SK-N-DZ (cell line): ENCODE measurements around the gene LDLRAD4.

ENCODE experiments used
- DNase-seq: peaks from one replicate; pipeline ENCODE4 v3.0.0-alpha.2; 2015; ENCODE audit warnings: low spot score

Gene LDLRAD4

DNA sequence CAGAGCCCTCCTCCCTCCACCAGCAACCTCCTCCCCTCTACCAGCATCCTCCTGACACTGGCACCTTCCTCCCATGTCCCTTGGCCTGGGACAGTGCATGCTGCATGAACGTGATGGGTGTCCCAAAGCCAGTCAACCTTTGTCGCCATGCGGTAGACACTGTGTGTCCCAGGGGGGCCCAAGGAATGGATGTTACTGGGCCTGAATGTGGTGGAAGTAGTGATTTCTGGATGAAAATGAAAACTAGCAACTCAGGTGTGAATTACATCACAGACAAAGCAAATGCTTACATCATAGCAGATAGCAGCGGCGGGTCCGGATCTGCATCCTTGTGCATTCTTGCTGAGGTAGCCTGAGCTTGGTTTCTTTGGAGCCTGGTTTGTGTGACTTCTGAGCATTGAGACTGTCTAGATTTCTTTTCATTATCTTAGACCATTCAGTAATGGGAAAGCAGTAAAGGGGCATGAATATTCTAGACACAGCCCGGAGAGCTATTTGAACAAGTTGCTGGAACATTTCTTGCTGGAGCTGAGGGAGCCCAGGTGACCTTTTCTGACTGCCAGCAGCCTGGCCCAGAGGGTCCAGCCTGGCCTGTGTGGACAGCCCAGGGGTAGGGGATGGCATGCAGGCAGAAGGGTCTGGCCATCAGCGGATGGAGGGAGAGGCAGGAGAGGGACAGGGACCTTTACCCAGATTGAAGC is 407.4 kb downstream of the LDLRAD4 start:
- no peak for DNase-seq

GRCh38 chr18:13626544-13626908 is 408.0 kb downstream of the LDLRAD4 start:
- no peak for DNase-seq

DNA sequence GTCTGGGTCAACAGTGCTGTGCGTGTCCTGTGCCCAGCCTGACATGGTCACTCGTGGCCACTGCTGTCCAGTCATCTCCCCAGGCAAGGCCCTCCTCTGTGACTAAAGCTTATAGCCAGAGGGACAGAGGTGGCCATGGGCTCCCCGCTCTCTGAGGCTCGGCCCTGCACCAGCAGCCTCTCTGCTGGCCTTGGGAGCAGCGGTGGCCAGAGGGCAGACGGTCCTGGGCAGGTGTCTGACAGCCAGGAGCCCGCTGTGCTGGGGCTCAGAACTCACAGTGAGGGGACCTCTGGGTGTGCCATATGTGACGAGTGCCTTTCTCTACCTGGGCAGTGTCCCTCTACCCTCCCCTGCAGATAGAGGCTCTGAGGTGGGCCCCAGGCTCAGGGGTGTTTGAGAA is 409.1 kb downstream of the LDLRAD4 start:
- DNase-seq = no peak

- DNase-seq = no peak
These were observed 409.7 kb downstream of the LDLRAD4 start for GRCh38 chr18:13628211-13628610.

GRCh38 chr18:13629841-13630715 is 411.5 kb downstream of the LDLRAD4 start:
- peak; percentile 76 for DNase-seq

GRCh38 chr18:13630716-13631268 is 412.2 kb downstream of the LDLRAD4 start:
- no peak for DNase-seq

- DNase-seq = no peak
These were observed 415.1 kb downstream of the LDLRAD4 start for GRCh38 chr18:13633700-13634099.

DNA sequence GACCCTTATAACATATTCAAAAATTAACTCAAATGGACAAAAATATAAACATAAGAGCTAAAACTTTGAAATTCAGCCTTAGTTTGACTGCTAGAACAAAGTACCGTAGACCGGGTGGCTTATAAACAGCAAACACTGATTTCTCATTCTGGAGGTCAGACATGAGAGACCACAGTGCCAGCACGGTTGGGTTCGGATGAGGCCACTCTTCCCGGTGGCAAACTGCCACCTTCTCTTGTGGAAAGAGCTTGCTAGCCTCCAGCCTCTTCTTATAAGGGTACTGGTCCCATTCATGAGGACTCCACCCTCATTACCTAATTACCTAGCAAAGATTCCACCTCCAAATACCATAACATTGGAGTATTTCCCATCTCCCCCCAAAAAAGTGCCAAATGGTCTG is 416.5 kb downstream of the LDLRAD4 start:
- no peak for DNase-seq

DNA sequence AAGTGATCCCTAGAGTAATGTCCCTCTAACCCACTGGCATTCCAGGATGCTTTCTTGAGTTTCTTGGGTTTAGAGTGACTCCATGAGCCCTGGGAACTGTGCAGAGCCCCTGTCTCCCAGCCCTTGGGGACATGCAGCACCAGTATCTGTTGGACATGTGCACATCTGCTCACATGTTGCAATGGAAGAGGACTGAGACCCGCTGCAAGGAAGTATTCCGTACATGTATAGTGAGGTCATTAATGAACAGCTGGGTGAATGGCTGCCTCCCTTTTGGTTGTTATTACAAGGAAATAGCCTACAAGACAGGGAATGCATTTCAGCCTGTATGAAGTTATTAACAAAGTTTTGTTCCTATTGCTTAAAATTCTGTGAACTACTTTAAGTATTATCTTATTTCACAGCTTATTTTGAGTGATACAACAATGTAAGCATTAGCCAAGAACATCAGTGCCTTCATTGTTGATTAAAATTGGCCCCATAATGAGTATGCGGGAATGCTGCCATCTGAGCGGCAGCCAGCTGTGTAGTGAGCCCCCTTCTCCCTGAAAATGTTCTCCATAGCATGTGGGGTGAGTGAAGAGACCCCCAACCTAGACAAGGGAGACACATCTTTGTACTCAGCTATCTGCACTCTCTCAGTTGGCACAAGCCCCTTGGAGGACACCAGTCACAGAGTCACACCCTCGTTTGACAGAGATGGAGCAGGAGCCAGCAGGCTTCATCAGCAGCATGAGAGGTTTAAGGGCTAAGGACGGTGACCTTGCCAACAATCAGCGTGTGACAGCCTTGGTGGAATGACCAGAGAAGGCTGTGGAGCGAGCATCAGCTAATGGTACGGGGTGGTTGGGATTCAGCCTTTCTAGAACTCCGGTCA is 420.4 kb downstream of the LDLRAD4 start:
- no peak for DNase-seq

- no peak for DNase-seq
These were observed 421.8 kb downstream of the LDLRAD4 start for GRCh38 chr18:13640266-13640860.

DNA sequence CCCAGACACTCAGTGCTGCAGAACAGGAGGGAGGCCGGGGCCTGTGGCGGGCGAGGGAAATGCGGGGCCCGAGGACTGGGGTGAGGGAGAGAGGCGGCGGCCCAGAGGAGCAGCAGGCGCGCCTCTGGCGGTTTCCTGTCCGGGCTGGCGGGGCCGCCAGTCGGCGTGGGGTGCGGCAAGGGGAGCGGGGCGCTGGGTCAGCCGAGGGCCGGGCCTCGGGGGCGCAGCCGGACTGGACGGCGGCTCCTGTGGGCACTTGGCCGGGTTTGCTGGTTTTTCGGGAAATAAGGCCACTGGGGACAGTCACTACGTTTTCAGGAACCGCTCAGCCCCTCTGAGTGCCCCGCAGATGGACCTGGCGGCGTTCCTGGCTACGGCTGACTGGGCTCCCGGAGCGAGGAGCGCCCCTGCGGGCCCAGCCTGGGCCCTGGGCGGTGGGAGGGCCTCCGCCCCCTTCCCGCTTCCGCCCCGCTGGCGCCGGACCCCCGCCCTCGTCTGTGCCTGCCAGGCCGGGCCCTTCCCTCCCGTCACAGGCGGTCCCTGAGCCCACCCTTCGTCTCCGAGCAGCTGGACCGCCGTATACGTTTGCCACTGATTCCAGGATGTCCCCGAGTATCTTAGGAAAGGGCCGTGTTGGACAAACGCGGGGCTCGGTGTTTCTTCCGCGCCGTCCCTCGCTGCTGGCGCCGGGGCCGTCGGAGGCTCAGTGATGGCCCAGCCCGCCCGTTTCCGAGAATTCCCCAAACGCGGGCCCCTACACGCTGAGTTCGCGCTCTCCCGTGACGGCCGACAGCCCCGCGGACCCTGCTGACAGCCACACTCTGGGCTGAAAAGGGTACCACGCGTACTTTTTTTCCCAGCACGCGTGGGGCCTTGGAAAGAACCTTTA is 423.2 kb downstream of the LDLRAD4 start:
- DNase-seq = no peak

DNA sequence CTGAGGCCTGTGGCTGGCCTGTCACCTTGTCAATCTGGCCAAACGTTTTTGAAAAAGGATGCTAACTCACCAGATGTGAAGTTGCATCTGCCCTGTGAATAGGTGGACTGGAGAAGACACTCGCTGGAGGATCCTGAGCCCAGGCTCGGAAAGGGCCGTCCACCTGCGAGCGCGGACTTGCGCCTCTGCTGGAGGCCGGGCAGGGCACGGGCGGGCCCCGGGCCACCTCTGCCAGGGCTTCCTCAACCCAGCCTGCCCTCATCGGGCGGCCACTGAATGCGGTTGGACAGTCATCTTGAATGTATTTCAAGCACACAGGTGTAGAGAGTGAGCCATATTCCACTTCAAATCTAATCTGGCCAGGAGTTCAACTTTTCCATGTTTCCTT is 423.9 kb downstream of the LDLRAD4 start:
- no peak for DNase-seq

GRCh38 chr18:13643261-13643751 is 424.7 kb downstream of the LDLRAD4 start:
- DNase-seq = no peak

- DNase-seq = no peak
These were observed 426.5 kb downstream of the LDLRAD4 start for GRCh38 chr18:13645093-13645492.

DNA sequence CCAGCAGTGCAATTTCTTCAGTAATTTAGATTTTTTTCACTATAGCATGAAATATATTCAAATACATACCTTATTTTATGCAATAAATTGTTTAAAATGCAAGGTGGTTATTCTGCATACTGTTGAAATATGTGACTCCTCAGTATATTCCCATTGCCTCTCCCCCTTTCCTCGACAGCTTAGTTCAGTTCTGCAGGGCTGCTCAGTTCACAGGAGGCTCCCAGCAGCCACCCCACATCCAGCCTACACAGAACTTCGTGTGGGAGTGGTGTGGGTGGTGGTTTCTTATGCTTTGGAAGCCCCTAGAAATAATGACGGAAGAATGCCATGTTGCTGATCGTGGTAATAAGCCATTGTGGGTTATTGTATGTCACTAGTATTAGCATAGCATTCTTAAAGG is 428.1 kb downstream of the LDLRAD4 start:
- no peak for DNase-seq

- no peak for DNase-seq
These were observed 429.2 kb downstream of the LDLRAD4 start for GRCh38 chr18:13647761-13648160.

- DNase-seq = no peak
These were observed 431.1 kb downstream of the LDLRAD4 start for GRCh38 chr18:13649397-13650390.

- DNase-seq = no peak
These were observed 435.3 kb downstream of the LDLRAD4 start for GRCh38 chr18:13653746-13654433.
